CD4-positive, alpha-beta T cell treated with Interferon alpha-2 for 1 hour (primary cell): ENCODE results near the gene KLHL7.

Experiments used
- DNase-seq, 2 donors: peaks; one replicate each; pipeline ENCODE4 v3.0.0-alpha.2; 2020 to 2022

KLHL7 gene, protein sequence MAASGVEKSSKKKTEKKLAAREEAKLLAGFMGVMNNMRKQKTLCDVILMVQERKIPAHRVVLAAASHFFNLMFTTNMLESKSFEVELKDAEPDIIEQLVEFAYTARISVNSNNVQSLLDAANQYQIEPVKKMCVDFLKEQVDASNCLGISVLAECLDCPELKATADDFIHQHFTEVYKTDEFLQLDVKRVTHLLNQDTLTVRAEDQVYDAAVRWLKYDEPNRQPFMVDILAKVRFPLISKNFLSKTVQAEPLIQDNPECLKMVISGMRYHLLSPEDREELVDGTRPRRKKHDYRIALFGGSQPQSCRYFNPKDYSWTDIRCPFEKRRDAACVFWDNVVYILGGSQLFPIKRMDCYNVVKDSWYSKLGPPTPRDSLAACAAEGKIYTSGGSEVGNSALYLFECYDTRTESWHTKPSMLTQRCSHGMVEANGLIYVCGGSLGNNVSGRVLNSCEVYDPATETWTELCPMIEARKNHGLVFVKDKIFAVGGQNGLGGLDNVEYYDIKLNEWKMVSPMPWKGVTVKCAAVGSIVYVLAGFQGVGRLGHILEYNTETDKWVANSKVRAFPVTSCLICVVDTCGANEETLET

DNA sequence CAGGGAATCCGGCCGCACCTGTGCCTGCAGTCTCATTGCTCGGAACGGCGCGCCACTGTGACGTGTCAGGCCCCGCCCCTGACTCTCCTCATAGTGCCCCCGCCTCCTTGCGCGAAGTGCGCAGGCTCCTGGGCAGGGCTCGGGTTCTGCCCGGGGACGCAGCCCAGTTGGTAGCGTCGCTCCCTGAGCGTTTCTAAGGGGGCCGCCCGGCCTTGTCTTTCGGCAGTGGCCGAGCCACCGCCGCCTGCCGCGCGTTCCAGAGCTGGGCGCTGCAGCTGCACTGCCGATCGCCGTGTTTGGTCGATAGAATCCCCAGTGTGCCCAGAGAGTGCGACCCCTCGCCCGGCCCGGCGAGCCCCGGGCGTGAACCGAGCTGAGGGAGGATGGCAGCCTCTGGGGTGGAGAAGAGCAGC lies at the start of gene KLHL7:
KLHL7 (plus strand) TSS at position 142 of the 413 bp plus-strand sequence; CDS start at position 384, 242 bp downstream.
- peak; percentile 92 to 95 for DNase-seq

DNA sequence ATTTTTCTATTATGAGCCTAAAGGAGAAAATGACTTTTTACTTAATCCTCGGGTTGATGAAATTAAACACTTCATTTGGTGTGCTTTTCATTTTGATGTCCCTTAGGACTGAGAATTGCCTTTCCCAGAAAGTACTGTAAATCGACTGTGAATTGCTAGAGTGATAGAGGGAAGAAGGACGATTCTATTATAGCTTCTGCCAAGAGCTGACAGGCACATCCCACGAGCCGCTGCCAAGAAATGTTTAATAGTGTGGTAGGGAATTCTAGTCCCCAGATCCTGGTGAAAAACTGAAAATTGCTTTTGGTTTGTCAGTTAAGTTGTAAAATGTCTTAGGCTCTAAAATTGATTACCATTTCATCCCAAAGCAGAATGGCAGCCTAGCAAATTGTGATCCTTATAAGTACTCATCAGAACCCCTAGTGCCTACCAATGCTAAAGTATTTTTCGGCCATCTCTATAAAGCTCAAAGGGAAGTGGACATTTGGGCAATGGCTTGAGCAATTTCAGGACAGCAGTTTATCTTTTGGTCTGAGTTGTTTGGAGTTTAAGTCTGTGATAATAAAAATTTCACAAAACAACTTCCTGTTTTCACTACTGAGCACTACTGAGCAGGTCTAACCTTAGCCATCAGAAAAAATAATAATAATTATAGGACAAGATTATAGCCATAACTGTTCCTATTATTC lies 47.0 kb upstream of the KLHL7 start:
- no peak for DNase-seq

DNA sequence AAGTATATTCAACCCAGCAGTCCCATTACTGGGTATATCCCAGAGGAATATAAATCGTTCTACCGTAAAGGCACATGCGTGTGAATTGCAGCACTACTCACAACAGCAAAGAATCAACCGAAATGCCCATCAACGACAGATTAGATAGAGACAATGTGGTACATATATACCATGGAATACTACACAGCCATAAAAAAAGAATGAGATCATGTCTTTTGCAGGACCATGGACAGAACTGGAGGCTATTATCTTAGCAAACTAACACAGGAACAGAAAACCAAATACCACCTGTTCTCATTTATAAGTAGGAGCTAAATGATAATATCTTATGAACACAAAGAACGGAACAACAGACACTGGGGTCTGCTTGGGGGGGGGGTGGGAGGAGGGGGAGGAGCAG lies 44.3 kb upstream of the KLHL7 start:
- DNase-seq, result no peak

DNA sequence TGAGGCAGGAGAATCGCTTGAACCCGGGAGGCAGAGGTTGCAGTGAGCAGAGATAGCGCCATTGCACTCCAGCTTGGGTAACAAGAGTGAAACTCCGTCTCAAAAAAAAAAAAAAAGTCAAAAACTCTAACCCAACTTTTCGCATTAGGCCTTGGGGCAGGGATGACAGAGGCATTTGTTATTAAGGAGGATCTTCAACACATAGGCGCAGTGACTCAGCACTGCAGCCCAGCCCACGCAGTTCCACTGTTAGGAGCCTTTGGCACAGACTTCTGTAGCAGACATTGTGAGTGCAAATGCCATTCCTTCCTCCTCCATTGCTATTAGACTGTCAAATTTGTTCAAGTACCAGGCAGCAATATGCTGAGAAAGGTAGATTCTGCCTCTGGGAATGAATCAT lies 43.1 kb upstream of the KLHL7 start:
- no peak for DNase-seq

DNA sequence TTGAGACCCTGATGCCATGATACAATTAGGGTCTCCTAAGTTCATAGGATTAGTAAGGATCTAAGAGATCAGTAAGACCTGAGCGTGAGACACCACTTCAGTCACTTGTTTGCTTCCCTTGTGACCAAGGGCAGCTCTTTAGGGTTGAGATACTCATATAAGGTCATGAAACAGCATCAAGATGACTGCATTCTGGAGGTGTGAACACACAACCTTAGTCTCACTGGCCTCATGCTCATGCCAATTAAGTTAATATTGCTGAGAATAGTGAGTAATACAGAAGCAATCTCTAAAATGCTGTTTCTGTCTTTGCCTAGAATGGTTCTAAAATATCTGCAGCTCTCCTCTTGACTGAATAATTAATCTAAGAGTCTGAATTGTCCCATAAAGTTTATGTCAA lies 39.6 kb upstream of the KLHL7 start:
- DNase-seq, result no peak

DNA sequence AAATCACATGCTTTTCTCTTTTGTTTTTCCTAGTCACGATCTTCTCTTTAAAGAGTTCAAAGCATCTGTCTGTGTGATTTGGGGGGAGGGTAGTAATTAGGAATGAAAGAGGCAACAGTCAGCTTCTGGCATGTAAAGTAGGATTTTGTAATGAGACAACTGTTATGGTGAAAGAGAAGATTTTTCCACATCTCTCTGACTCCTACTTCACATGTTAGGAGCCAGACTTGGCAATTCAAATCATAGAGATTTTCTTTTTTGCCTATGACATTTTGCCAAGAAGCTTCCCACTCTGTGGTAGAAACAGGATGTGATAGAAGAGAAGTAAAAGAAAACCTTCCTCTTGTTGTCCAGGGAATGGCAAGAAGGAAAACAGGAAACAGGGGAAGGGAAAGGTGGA lies 38.3 kb upstream of the KLHL7 start:
- no peak for DNase-seq

DNA sequence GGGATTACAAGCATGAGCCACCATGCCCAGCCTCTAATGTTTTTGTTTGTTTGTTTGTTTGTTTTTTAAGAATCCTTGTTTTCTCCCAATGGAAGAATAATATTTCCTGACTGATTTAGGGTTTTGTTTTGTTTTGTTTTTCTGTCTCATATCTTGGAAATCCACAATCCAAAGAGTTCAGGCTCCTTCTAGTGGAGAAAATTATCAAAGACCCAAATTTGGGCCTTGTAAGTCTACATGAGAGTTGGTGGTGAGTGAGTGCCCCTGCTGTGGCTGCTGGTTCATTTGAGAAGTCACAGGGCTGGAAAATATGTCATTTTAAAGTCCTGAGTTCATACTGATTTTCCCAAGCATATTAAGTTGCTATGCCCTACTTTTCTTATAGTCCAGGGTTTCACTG lies 33.5 kb upstream of the KLHL7 start:
- no peak for DNase-seq

DNA sequence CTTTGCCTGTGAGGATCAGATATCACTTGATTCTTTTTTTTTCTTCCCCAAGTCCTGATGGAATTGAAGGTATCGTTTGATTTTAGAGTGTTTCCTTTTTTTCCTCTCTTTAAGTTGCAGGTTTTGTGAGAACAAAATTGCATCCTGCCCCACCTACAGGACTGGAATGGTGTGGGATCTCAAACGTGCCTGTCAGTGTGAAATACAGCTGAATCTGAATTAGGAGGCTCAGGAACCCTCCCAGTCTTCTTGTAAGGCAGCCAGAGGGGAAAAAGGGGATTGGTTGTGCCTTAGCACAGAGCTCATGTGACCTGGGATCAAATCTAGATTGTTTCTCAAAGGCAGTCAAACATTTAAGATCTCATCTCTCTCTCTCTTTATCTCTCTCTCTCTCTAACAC lies 32.7 kb upstream of the KLHL7 start:
- DNase-seq, result no peak

DNA sequence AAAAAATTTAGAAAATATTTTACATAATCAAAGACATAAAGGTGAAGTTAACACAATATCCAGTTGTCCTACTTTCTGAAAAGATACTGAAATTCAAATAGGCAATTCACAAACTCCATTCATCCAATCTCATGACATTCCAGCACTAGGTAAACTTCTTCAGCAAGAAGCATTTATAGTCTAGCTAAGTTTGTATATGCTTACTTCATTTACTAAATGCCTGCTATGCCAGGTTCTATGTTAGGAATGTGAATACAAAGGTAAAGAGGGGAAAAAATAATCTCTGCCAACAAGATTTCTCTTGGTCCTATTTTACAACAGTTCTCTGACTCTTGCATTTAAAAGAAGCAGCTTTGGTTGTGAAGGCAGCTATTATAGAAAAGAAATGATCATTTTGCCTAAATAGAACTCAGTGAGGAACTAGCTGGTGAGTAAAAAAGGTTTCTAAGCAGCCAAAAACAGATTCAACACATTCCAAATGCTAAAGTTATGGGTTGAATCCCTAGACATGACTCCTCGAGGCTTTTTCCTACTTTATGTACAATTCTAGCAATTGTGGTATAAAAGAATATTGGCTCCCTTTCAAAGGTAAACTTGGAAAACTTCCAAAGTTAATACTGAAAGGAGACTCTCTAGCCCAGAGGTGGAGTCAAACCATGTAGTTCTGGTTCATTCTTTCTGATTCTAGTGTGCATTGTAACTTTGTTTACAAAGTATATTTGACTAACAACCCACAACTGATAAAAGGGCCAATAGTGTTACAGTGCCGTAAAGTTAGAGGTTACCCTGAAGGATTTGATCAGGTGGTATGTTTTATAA lies 30.9 kb upstream of the KLHL7 start:
- no peak for DNase-seq

DNA sequence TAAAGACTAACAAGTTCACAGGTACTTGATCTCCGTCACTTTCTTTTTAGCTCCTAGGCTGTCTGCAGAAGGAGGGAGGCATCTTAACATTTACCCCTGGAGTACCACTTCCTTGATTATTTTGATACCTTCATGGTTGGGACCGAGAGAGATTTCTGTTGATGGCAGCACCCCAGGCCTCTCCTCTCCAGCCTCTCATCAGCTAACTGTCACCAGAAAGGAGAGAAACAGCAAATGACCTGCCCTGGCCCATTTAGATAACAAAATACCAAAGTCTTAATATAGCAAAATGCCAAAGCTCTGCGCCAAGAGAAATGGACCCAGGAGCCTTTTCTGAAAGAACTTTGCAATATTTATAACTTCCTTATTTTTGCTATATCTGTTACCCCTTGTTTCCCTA lies 30.0 kb upstream of the KLHL7 start:
- no peak for DNase-seq

DNA sequence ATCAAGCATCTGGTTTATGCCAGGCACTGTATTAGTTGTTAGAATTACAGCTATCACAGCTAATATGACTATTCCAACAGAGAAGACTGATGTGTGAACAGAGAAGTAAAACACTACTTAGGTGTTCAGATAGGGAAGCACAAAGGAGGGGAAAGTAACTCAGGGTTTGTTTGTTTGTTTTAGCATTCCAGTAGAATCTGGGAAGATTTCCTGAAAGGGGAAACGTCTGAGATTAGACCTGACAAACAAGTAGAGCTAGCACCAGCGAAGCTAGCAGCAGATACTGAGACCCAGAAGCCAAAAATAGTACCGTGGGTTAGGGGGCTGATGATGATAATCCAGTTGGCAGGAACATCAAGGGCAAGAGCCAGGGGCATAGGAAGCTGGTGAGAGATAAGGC lies 28.8 kb upstream of the KLHL7 start:
- DNase-seq, result no peak

DNA sequence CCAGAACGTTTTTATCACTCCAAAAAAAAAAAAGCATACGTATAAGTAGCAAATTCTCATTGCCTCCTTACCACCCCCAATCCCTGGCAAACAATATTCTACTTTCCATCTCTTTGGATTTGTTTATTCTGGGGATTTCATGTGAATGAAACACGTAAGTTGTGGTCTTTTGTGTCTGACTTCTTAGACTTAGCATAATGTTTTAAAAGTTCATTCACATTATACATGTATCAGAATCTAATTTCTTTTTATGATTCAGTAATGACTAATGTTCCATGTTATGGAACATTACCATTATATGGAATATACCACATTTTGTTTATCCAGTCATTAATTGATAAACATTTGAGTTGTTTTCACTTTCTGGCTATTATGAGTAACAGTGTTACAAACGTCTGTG lies 12.5 kb upstream of the KLHL7 start:
- DNase-seq, result no peak

DNA sequence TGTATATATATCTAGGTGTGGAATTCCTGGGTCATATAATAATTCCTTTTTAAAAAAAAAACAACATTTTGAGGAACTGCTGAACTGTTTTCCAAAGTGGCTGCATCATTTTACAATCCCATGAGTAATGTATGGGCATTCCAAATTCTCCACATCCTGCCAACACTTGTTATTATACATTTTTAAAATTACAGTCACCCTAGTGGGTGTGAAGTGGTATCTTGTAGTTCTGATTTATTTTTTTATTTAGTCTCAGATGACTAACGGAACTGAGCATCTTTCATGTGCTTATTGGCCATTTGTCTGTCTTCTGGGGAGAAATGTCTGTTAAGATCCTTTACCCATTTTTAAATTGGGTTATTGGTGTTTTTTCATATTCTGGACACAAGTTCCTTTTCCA lies 12.0 kb upstream of the KLHL7 start:
- no peak for DNase-seq

DNA sequence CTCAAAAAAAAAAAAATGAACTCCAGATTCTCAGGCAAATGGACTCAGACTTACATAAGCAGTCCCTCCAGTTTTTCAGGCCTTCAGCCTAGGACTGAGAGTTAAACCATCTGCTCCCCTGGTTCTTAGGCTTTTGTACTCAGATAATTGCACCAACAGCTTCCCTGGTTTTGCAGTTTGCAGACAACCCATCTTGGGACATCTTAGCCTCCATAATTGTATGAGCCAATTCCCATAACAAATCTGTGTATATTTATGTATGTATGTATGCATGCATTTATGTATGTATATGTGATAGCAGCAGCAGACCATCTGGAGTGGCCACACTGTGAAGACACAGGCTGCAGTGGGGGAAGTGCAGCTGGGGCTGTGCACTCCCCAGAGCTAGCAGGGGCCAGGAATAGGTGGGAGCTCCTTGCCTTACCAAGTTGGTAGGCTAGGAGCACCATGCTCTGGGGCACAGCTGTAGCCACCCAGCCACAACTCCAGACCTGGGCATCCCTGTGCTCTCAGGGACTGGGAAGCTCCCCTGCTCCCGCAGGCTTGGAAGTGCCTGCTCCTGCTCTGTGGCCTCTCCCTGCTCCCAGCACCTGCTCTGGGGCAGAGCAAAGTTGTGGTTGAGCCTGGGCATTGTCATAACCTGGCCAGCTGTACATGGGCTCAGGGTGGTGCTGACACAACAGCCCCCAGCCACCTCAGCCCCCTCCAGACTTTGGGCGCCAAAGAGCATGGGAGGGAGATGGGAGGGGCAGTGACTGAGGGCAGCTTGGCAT lies 8.9 kb upstream of the KLHL7 start:
- no peak for DNase-seq

DNA sequence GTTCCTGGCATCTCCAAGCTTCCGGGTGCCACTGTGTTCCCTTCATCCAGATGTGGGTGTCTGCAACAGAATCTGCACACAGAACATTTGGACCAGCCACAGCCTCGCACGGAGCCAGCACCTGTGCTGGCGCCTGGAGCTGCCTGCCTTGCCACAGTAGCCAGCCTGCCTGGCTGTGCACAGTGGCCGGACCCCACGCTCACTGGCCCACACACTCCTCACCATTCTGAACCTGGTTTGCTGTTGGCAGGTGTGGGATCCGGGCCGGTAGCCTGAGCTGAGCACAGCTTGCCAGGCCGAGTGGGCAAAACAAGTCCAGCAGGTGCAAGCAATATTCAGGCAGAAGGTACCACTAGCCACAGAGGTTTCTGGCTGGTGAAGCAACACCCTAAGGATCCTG lies 7.6 kb upstream of the KLHL7 start:
- DNase-seq, result no peak

DNA sequence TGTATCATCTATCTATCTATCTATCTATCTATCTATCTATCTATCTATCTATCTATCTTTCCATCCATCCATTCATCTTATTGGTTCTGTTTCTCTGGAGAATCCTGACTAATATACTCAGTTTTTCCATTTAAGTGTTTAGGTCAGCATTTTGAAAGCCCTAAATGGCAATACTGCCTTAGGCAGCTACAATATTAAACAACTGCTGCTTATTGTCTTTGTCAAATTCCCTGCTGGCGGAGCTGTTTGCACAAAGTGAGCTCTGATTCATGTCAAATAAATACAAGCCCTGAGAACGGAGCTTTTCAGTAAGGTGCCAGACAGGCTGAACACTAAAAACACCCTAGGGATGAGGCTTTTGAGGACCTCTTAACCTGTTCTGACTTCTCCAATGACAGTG lies 7.1 kb upstream of the KLHL7 start:
- DNase-seq, result no peak

DNA sequence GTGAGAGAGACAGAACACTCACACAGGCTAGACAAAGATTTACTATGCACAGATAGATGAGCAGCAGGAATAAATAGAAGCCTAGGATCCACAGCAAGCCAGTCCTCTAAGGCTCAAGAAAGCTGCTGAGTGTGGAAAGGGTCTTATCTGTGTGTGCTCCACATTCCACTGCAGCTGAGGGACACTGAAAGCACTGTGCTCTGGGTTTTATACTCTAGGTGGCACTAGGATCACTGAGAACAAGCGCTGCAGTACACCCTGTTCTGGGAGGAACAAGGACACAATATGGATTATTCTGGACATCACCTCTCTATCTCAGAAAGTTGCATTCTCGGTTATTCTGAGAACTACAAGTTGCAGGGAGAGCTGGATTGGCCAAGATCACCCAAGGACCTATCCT lies 4.9 kb upstream of the KLHL7 start:
- DNase-seq, result no peak

DNA sequence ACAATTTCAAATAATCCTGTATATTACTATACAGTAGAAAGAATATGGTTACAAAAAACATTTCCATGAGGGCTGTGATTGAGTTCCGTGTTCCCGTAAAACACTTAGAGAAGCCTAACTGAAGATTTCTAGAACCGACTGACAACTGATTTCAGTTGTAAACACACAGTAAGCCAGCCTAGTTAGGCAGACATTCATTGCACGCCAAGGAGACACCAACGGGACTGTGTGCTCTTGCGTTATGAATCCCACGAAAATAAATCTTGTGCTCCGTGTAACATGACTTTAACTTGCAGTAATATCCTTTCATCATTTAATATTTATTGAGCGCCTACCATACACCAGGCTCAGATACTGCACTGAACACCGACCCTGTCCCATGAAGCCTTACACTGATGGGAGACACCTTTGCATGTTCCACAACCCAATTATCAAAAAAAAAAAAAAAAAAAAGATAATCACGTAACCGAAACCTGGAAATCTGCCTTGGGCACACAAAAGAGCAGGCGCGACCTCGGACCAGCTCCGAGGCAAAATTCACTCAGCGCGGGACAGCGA lies 420 bp upstream of the KLHL7 start:
- DNase-seq, result no peak

DNA sequence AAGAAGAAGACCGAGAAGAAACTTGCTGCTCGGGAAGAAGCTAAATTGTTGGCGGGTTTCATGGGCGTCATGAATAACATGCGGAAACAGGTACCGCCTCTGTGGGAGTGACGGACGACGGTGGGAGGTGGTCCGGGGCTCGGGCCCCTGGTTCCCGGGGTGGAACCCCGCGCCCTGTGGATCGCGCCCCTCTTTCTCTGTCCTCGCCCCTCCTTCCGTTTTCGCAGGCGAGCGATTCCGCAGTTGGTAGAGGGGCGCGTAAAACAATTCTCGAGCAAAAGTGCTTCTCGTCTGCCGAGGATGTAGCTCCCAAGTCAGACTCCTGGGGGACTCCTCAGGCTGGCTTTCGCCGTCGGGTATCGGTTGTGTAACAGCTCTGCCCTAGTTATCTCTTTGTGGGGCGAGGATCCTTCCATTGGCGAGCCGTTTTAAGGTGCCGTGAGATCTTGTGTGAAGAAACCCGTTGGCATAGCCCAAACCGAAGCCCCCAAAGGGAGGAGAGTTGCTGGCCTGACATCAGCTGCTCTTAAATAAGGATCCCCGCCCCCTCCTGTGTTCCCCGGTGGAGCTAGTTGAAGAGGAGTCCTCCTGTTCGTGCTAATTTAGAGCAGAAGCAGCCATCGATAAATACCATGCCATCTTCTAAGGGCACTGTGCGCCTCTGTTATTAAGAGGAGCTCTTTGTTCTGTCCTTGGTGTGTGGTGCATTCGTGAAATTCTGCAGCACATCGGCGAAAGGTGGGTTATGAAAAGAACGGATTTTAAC lies 655 bp downstream of the KLHL7 start:
- DNase-seq, result peak; percentile 22 to 52

DNA sequence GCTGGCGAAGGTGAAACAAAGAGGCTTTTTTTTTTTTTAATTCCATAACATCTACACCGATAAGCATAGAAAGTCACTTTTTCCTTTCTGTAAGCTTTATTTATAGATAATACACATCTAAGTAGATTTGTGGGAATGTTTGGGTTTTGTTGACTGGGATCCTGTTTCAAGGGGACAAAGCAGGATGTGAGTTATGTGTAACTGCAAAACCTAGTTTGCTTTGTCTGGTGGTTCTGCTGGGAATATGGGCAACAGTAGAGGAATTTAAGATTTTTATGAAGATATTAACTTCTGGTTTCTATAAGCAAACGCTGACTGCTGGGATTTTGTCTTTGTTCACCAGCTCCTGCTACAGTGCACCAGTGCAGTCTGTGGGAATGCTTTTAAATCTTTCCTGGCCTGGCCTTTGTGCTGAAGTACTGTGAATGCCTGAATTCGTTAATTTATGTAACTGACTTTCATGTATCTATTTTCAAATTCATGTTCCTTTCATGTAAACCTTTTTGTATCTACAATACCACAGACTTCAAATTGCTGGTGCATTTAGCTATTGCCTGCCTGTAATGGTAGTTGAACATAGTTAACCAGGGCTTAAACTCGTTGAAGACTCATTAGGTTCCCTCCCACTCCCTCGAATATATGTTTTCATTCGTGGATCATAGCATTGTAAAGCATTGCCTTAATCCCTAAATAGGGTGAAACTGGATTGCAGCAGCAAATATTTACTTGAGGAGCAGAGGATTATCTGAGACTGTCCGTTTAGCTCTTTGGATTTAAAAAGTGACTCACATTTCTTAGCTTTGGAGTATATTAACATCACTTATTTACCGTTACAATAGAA lies 1.5 kb downstream of the KLHL7 start:
- no peak for DNase-seq
